ENCODE measurements around the gene PAX6. TPM values are rescaled to one million over a fixed set of nuclear protein-coding genes. Genes with fewer than 3 reads are reported as not detected.

PAX6 gene
- polyA plus RNA-seq, 1 of the 3 experiments (the other 2 are of a cell fraction) = not detected

DNA sequence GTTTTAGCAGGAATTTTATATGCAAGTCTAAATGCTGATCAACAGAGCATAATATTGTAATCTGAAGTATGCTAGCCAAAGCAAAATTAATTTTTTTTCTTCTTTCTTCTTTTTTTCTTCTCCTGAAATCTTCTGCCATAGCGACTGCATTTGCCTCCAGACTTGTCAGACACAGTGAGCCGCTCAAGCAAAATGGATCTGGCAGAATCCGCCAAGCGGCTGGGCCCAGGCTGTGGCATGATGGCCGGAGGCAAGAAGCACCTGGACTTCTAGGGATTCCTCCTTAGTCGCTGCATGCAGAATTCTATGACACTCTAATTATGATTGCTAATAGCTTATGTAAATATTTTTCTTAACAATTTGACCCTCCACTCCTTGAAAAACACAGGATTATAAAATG lies 27.9 kb downstream of the PAX6 start:
- no peak overlapping the region for H2AFZ ChIP-seq (ENCODE audit: low read depth)
- H3F3A ChIP-seq (replicated peaks; ENCODE audit: insufficient read depth) = peaks cover 3% of the 10 kb centered on the region
- H3K9ac ChIP-seq = no peak overlapping the region
- H3K79me2 ChIP-seq (ENCODE audit: insufficient read depth) = no peaks in the 10 kb centered on the region
- no peak overlapping the region for H3K27ac ChIP-seq (ENCODE audit: low read depth in 2 of 2, low read length in 1 of 2)
- no peak for DNase-seq
- H3K4me2 ChIP-seq = no peak overlapping the region
- no peaks in the 10 kb centered on the region for H3K27me3 ChIP-seq (ENCODE audit: insufficient read depth)
- no peaks in the 10 kb centered on the region for H4K20me1 ChIP-seq (ENCODE audit: insufficient read depth)
- peaks cover 0 to 10% of the 10 kb centered on the region in 2 experiments; a peak in 1 of 4 replicates for H3K4me1 ChIP-seq (ENCODE audit: control insufficient read depth in 1 of 2, insufficient read depth in 2 of 2, low read depth in 1 of 2, low read length in 1 of 2)
- no peaks in the 10 kb centered on the region for H3K9me3 ChIP-seq
- ChIA-PET CTCF (no interaction called here), POLR2A (no interaction called here)
- TF ChIP-seq, protein P1, sequence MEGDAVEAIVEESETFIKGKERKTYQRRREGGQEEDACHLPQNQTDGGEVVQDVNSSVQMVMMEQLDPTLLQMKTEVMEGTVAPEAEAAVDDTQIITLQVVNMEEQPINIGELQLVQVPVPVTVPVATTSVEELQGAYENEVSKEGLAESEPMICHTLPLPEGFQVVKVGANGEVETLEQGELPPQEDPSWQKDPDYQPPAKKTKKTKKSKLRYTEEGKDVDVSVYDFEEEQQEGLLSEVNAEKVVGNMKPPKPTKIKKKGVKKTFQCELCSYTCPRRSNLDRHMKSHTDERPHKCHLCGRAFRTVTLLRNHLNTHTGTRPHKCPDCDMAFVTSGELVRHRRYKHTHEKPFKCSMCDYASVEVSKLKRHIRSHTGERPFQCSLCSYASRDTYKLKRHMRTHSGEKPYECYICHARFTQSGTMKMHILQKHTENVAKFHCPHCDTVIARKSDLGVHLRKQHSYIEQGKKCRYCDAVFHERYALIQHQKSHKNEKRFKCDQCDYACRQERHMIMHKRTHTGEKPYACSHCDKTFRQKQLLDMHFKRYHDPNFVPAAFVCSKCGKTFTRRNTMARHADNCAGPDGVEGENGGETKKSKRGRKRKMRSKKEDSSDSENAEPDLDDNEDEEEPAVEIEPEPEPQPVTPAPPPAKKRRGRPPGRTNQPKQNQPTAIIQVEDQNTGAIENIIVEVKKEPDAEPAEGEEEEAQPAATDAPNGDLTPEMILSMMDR (IDR thresholded peaks at IDR 0.05) = no peak
- 92% methylated on average over 6 of the region's 6 CpGs for WGBS (ENCODE audit: low lambda C conversion rate)
- no peaks in the 10 kb centered on the region for H3K9me2 ChIP-seq
- no peak overlapping the region for H3K4me3 ChIP-seq (ENCODE audit: low read depth in 2 of 2, low read length in 1 of 2)
- no peaks in the 10 kb centered on the region for H3K36me3 ChIP-seq (replicated peaks in 1 of 2; ENCODE audit: control insufficient read depth in 1 of 2, insufficient read depth in 2 of 2, low read length in 1 of 2)

DNA sequence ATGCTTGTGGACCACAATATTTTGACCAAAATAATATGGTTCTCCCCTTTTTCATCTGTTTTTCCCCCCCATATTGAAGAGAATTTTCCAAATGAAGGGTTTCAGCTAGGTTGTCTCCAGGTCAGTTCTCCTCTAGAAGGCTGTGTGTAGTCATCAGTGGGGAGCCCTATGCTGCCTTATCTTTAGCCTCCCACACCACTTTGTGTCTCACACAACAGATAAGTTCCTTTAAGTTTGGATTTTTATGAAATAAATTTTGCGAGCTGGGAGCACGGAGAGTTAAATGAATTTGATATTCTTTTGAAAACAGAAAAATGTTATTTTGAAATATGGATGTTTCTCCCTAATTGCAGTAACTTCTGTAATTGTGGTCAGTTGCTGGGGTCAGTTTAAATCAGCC lies 28.9 kb downstream of the PAX6 start:
- POLR2A ChIA-PET = no interaction called here
- Histone ChIP-seq H3K27ac (ENCODE audit: low read depth in 2 of 2, low read length in 1 of 2) (no peak overlapping the region), H3K36me3 (replicated peaks in 1 of 2; ENCODE audit: control insufficient read depth in 1 of 2, insufficient read depth in 2 of 2, low read length in 1 of 2) (no peaks in the 10 kb centered on the region), H3K4me2 (no peak overlapping the region), H3K9me2 (no peaks in the 10 kb centered on the region), H3K4me1 (ENCODE audit: control insufficient read depth in 1 of 2, insufficient read depth in 2 of 2, low read depth in 1 of 2, low read length in 1 of 2) (peaks cover 0 to 10% of the 10 kb centered on the region in 2 experiments; a peak in 1 of 4 replicates), H3K9me3 (no peaks in the 10 kb centered on the region), H2AFZ (ENCODE audit: low read depth) (no peak overlapping the region), H3K4me3 (ENCODE audit: low read depth in 2 of 2, low read length in 1 of 2) (no peak overlapping the region), H3K9ac (no peak overlapping the region), H3K79me2 (ENCODE audit: insufficient read depth) (no peaks in the 10 kb centered on the region), H3F3A (replicated peaks; ENCODE audit: insufficient read depth) (peaks cover 3% of the 10 kb centered on the region), H4K20me1 (ENCODE audit: insufficient read depth) (no peaks in the 10 kb centered on the region), H3K27me3 (ENCODE audit: insufficient read depth) (no peaks in the 10 kb centered on the region)
- CTCF ChIA-PET = interaction anchor here (0.8 to 1.2 kb wide), 2 partner anchors 15 to 270 kb away, joined by 3 read pairs; no protein-coding TSS in a partner anchor
- TF ChIP-seq EP300 (IDR thresholded peaks at IDR 0.05; ENCODE audit: borderline replicate concordance in 1 of 2, low read depth in 1 of 2, low read length in 1 of 2) (no peak), SMC3 (IDR thresholded peaks at IDR 0.05; ENCODE audit: low read depth, low read length) (no peak), GABPA (IDR thresholded peaks at IDR 0.05; ENCODE audit: low read depth) (no peak), POLR2AphosphoS5 (IDR thresholded peaks at IDR 0.05; ENCODE audit: low read depth, low read length) (no peak), RAD21 (IDR thresholded peaks at IDR 0.05; ENCODE audit: low read length) (no peak), EZH2phosphoT487 (IDR thresholded peaks at IDR 0.05; ENCODE audit: borderline replicate concordance, low read depth) (no peak), NFIC (IDR thresholded peaks at IDR 0.05; ENCODE audit: borderline replicate concordance) (no peak), RCOR1 (IDR thresholded peaks at IDR 0.05; ENCODE audit: low read length) (no peak), TCF12 (IDR thresholded peaks at IDR 0.05) (no peak), RFX5 (IDR thresholded peaks at IDR 0.05; ENCODE audit: low read length) (no peak), MXI1 (IDR thresholded peaks at IDR 0.05; ENCODE audit: low read depth, low read length) (no peak), NRF1 (IDR thresholded peaks at IDR 0.05; ENCODE audit: low read depth, low read length) (no peak), TEAD4 (IDR thresholded peaks at IDR 0.05; ENCODE audit: borderline replicate concordance, insufficient read depth) (no peak), IRF3 (IDR thresholded peaks at IDR 0.05; ENCODE audit: low read depth, low read length) (no peak)
- TF ChIP-seq, protein P1 (IDR thresholded peaks at IDR 0.05) = no peak
- TF ChIP-seq, protein P2, sequence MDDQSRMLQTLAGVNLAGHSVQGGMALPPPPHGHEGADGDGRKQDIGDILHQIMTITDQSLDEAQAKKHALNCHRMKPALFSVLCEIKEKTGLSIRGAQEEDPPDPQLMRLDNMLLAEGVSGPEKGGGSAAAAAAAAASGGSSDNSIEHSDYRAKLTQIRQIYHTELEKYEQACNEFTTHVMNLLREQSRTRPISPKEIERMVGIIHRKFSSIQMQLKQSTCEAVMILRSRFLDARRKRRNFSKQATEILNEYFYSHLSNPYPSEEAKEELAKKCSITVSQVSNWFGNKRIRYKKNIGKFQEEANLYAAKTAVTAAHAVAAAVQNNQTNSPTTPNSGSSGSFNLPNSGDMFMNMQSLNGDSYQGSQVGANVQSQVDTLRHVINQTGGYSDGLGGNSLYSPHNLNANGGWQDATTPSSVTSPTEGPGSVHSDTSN (IDR thresholded peaks at IDR 0.05) = no peak
- WGBS (ENCODE audit: low lambda C conversion rate) = 98% methylated on average over 2 of the region's 2 CpGs
- DNase-seq = no peak
